Measurements from ENCODE around the gene MBD6. TPM values are rescaled to one million over a fixed set of nuclear protein-coding genes. Genes with fewer than 3 reads are reported as not detected.

MBD6 gene
- total and polyA plus RNA-seq, 2 donors from 2014 or later = 38.4 to 118 TPM

DNA sequence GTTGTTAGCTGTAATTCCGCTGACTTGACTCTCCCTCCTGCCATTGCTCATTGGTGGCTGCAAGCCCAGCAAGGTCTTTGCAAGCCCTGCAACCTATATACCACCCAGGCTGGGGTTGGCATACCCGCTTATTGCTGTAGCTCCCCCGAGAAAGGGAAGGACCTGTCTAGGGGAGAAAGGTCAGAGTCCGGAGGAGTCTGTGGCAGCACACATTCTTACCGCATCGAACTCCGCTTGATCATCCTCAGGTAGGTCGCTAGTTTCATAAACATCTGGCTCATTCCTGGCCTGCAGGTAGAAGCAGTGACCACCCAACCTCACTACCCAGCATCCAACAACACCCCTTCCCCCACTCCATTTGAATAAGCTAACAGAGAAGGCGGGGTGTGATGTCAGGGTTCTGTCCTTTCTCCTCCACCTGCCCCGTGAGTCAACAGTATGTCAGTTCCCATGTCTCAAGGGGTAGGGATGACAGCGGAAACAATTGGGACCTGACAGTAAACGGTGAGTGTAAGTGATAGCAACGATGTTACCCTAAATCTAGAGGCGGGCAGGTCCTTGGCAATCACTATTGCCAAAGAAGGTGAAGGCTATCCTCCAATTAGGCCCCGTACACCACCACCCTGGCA lies 23.3 kb downstream of the MBD6 start:
- H3K27me3 ChIP-seq (ENCODE audit: control insufficient read depth, insufficient read depth, low read length) = peaks cover 14% of the 10 kb centered on the region
- peak overlapping the region; percentile 77 to 97 (median 92) for H3K4me3 ChIP-seq (ENCODE audit: low read length in 3 of 3)
- DNase-seq (peak in 1 of 5 donors; percentile 17), FAIRE-seq (no peak)
- H3K9me3 ChIP-seq (ENCODE audit: control insufficient read depth in 2 of 3, insufficient read depth in 1 of 3, low read length in 3 of 3) = no peaks in the 10 kb centered on the region
- peaks cover 0 to 2% (median 0%) of the 10 kb centered on the region in 3 donors for H3K36me3 ChIP-seq (ENCODE audit: control insufficient read depth in 2 of 3, insufficient read depth in 3 of 3, low read length in 3 of 3)
- peak overlapping the region; percentile 30 to 90 for H3K27ac ChIP-seq (ENCODE audit: low read depth in 2 of 2, low read length in 2 of 2)
- intact Hi-C loops (cut with DNase I) = no loop called here
- H3K4me1 ChIP-seq (ENCODE audit: control insufficient read depth in 2 of 3, insufficient read depth in 2 of 3, low read depth in 1 of 3, low read length in 3 of 3) = peaks cover 0 to 14% (median 14%) of the 10 kb centered on the region in 3 donors
- H3K9ac ChIP-seq (ENCODE audit: low read length in 3 of 3) = peak overlapping the region; percentile 59 to 96 (median 92)
- TF ChIP-seq, protein P1, sequence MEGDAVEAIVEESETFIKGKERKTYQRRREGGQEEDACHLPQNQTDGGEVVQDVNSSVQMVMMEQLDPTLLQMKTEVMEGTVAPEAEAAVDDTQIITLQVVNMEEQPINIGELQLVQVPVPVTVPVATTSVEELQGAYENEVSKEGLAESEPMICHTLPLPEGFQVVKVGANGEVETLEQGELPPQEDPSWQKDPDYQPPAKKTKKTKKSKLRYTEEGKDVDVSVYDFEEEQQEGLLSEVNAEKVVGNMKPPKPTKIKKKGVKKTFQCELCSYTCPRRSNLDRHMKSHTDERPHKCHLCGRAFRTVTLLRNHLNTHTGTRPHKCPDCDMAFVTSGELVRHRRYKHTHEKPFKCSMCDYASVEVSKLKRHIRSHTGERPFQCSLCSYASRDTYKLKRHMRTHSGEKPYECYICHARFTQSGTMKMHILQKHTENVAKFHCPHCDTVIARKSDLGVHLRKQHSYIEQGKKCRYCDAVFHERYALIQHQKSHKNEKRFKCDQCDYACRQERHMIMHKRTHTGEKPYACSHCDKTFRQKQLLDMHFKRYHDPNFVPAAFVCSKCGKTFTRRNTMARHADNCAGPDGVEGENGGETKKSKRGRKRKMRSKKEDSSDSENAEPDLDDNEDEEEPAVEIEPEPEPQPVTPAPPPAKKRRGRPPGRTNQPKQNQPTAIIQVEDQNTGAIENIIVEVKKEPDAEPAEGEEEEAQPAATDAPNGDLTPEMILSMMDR (IDR thresholded peaks at IDR 0.05; ENCODE audit: borderline replicate concordance, extremely low read depth, insufficient read depth) = no peak

DNA sequence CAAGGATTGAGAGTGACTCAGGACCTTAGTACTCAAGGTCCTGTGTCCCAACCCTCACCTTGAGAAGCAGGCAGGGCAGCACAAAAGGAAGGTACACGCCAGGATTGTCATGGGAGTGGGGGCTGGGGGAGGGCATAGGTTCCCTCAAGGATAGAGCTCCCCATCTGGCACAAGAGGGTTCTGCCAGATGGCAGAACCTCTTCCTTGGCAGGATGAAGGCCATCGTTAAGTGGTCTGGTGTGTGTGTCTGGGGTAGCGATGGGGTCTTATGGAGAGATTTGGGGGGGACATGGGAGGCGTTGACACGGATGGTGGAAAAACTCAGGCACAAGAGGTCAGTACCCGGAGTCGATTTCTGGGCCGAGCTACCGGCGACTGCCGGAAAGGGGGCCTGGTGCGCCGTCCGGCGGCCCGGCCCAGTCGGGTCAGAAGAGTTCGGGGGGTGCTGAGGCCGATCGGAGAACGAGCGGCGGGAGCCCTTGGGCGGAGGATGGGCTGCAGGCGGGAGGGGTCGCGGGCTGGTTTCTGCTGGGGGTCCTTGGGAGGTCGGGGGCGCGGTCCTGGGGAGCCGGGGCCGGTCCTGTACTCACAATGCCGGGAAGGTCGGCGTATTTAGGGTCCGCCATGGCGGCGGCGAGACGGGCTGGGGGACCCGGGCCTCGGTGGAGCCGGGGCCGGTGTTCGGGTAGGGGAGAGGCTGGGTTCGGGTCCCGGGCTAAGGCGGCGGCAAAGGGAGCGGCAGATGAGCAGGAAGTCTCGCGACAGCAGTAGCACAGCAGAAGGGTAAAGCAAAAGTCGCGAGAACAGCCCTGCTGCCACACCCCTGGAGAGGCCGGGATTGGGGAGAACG lies 24.0 kb downstream of the MBD6 start, which contains the start of gene DCTN2:
TSS of gene DCTN2 (minus strand) at position 755 of the 850 bp plus-strand sequence. CDS start at position 626, 129 bp downstream.
- intact Hi-C loops (cut with DNase I) = no loop called here
- no peak for FAIRE-seq

DNA sequence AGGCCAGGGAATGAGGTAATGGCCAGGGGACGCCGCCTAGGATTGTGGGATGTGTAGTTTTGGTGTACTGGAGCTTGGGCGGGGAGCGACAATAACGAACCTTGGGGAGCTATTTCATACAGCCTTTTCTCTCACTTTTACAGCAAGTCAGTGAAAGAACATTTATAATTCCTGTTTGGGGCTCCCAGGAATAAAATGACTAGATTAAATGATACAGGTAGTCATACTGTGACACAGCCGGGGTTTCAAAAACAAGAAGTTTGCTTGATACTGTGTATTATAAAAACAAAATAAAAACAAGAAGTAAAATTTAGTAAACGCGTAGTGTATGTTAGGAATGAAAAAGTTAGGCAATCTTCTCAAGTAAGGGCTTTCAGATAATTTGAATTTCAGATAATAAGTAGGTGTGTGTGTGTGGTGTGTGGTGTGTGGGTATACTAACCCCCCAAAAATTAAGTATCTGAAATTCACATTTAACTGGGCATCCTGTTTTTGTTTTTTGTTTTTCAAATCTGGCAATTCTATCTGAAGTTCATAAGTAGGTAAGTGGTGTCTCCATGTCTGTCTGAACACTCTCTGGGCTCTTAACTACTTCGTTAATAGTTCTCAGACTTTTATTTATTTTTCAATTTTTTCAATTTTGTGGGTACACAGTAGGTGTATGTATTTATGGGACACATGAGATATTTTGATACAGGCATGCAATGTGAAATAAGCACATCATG lies 24.8 kb downstream of the MBD6 start:
- Histone ChIP-seq H3K4me3 (ENCODE audit: low read length in 3 of 3) (peak overlapping the region; percentile 62 to 97 (median 77)), H3K27me3 (ENCODE audit: control insufficient read depth, insufficient read depth, low read length) (peaks cover 14% of the 10 kb centered on the region), H3K4me1 (ENCODE audit: control insufficient read depth in 2 of 3, insufficient read depth in 2 of 3, low read depth in 1 of 3, low read length in 3 of 3) (peaks cover 0 to 14% (median 14%) of the 10 kb centered on the region in 3 donors), H3K36me3 (ENCODE audit: control insufficient read depth in 2 of 3, insufficient read depth in 3 of 3, low read length in 3 of 3) (no peaks in the 10 kb centered on the region), H3K9me3 (ENCODE audit: control insufficient read depth in 2 of 3, insufficient read depth in 1 of 3, low read length in 3 of 3) (no peaks in the 10 kb centered on the region), H3K9ac (ENCODE audit: low read length in 3 of 3) (peak overlapping the region in 1 of 3 donors; percentile 96), H3K27ac (ENCODE audit: low read depth in 2 of 2, low read length in 2 of 2) (peak overlapping the region in 1 of 2 donors; percentile 20)
- intact Hi-C loops (cut with DNase I) = no loop called here
- peak; percentile 47 for FAIRE-seq
- no peak for DNase-seq
- TF ChIP-seq, protein P1 (IDR thresholded peaks at IDR 0.05; ENCODE audit: borderline replicate concordance, extremely low read depth, insufficient read depth) = no peak

More for the DNA sequence above, 24.0 kb downstream of the MBD6 start, which contains the start of gene DCTN2:
- peak; percentile 97 to 99 (median 98) for DNase-seq
- H3K4me1 ChIP-seq (ENCODE audit: control insufficient read depth in 2 of 3, insufficient read depth in 2 of 3, low read depth in 1 of 3, low read length in 3 of 3) = peaks cover 0 to 14% (median 14%) of the 10 kb centered on the region in 3 donors
- H3K9ac ChIP-seq (ENCODE audit: low read length in 3 of 3) = peak within 1 kb of the TSS; percentile 59 to 96 (median 92)
- H3K27me3 ChIP-seq (ENCODE audit: control insufficient read depth, insufficient read depth, low read length) = peaks cover 14% of the 10 kb centered on the region
- H3K9me3 ChIP-seq (ENCODE audit: control insufficient read depth in 2 of 3, insufficient read depth in 1 of 3, low read length in 3 of 3) = no peaks in the 10 kb centered on the region
- TF ChIP-seq, protein P1 (IDR thresholded peaks at IDR 0.05; ENCODE audit: borderline replicate concordance, extremely low read depth, insufficient read depth) = no peak
- H3K27ac ChIP-seq (ENCODE audit: low read depth in 2 of 2, low read length in 2 of 2) = peak within 1 kb of the TSS; percentile 67 to 90
- H3K36me3 ChIP-seq (ENCODE audit: control insufficient read depth in 2 of 3, insufficient read depth in 3 of 3, low read length in 3 of 3) = peaks cover 0 to 1% (median 0%) of the 10 kb centered on the region in 3 donors
- H3K4me3 ChIP-seq (ENCODE audit: low read length in 3 of 3) = peak within 1 kb of the TSS; percentile 77 to 97 (median 92)
